H9 (cell line): ENCODE data around the gene CYTL1. TPM values are rescaled to one million over a fixed set of nuclear protein-coding genes. Genes with fewer than 3 reads are reported as not detected.

Source experiments
- DNase-seq: peaks from one replicate; pipeline ENCODE4 v3.0.0-alpha.2; 2017
- H2AFZ ChIP-seq: one replicate; pipeline ENCODE4 v1.6.1; 2013; ENCODE audit warnings: mild to moderate bottlenecking, low read length, control low read depth, moderate library complexity
- H2AK5ac ChIP-seq: 2 replicates; pipeline ENCODE4 v1.6.1; 2013; ENCODE audit warnings: low read length, control low read depth, mixed read lengths; ENCODE audit not compliant: insufficient read length
- H2BK120ac ChIP-seq: one replicate; pipeline ENCODE4 v1.6.1; 2013; ENCODE audit warnings: low read depth, mild to moderate bottlenecking, low read length, control low read depth, inconsistent platforms; ENCODE audit not compliant: poor library complexity, severe bottlenecking
- H2BK12ac ChIP-seq: 2 replicates; pipeline ENCODE4 v1.6.1; 2013; ENCODE audit warnings: low read length, control low read depth, mixed read lengths, low read depth; ENCODE audit not compliant: insufficient read length
- H2BK15ac ChIP-seq: 2 replicates; pipeline ENCODE4 v1.6.1; 2013; ENCODE audit warnings: low read depth, low read length, control low read depth
- H2BK20ac ChIP-seq: one replicate; pipeline ENCODE4 v1.6.1; 2013; ENCODE audit warnings: low read depth, mild to moderate bottlenecking, low read length, control low read depth, inconsistent platforms; ENCODE audit not compliant: poor library complexity, severe bottlenecking
- H2BK5ac ChIP-seq: 2 replicates; pipeline ENCODE4 v1.6.1; 2013; ENCODE audit warnings: low read length, control low read depth, mixed read lengths; ENCODE audit not compliant: insufficient read length
- H3K14ac ChIP-seq: 2 replicates; pipeline ENCODE4 v1.6.1; 2013; ENCODE audit warnings: low read length, control low read depth; ENCODE audit not compliant: insufficient read depth
- H3K18ac ChIP-seq: 2 replicates; pipeline ENCODE4 v1.6.1; 2013; ENCODE audit warnings: low read depth, mild to moderate bottlenecking, mixed read lengths, low read length, control low read depth; ENCODE audit not compliant: insufficient read length
- H3K23ac ChIP-seq: 2 replicates; pipeline ENCODE4 v1.6.1; 2013; ENCODE audit warnings: low read length, control low read depth, mixed read lengths, low read depth; ENCODE audit not compliant: insufficient read length
- H3K23me2 ChIP-seq: 2 replicates; pipeline ENCODE4 v1.6.1; 2013; ENCODE audit warnings: low read depth, mild to moderate bottlenecking, mixed read lengths, low read length, control low read depth; ENCODE audit not compliant: insufficient read length, poor library complexity, severe bottlenecking
- H3K27ac ChIP-seq: 2 replicates; pipeline ENCODE4 v1.5.1; 2013; ENCODE audit warnings: low read length, control low read depth, mixed read lengths, low read depth; ENCODE audit not compliant: insufficient read length
- H3K27me3 ChIP-seq: 2 replicates; pipeline ENCODE4 v1.6.1; 2013; ENCODE audit warnings: low read length, control low read depth, inconsistent platforms; ENCODE audit not compliant: insufficient read depth
- H3K4ac ChIP-seq: 2 replicates; pipeline ENCODE4 v1.6.1; 2013; ENCODE audit warnings: low read depth, mild to moderate bottlenecking, control low read depth, inconsistent platforms, low read length, moderate library complexity
- H3K4me1 ChIP-seq: 2 replicates; pipeline ENCODE4 v1.6.1; 2013; ENCODE audit warnings: low read length, control low read depth, inconsistent platforms; ENCODE audit not compliant: insufficient read depth
- H3K4me2 ChIP-seq: 2 replicates; pipeline ENCODE4 v1.6.1; 2013; ENCODE audit warnings: low read length, control low read depth, mixed read lengths; ENCODE audit not compliant: insufficient read length, insufficient read depth
- H3K56ac ChIP-seq: 2 replicates; pipeline ENCODE4 v1.6.1; 2013; ENCODE audit warnings: low read depth, mild to moderate bottlenecking, mixed read lengths, low read length, control low read depth; ENCODE audit not compliant: insufficient read length
- H3K79me1 ChIP-seq: 2 replicates; pipeline ENCODE4 v1.6.1; 2013; ENCODE audit warnings: low read depth, mild to moderate bottlenecking, moderate library complexity, low read length, control low read depth, inconsistent platforms; ENCODE audit not compliant: insufficient read depth, poor library complexity, severe bottlenecking
- H3K79me2 ChIP-seq: 2 replicates; pipeline ENCODE4 v1.6.1; 2013; ENCODE audit warnings: low read length, control low read depth, inconsistent platforms; ENCODE audit not compliant: insufficient read depth
- H3K9ac ChIP-seq: 2 replicates; pipeline ENCODE4 v1.6.1; 2013; ENCODE audit warnings: low read length, control low read depth, mixed read lengths; ENCODE audit not compliant: insufficient read length; ENCODE audit errors: extremely low read depth
- H3K9me3 ChIP-seq: one replicate; pipeline ENCODE4 v1.6.1; 2013; ENCODE audit warnings: low read depth, low read length, inconsistent platforms; ENCODE audit not compliant: control insufficient read depth
- H3T11ph ChIP-seq: one replicate; pipeline ENCODE4 v1.6.1; 2013; ENCODE audit warnings: mild to moderate bottlenecking, low read length, control low read depth, inconsistent platforms
- H4K20me1 ChIP-seq: one replicate; pipeline ENCODE4 v1.6.1; 2013; ENCODE audit not compliant: control insufficient read depth, insufficient read length, insufficient read depth
- H4K5ac ChIP-seq: 2 replicates; pipeline ENCODE4 v1.6.1; 2013; ENCODE audit warnings: low read depth, mild to moderate bottlenecking, mixed read lengths, low read length, control low read depth; ENCODE audit not compliant: insufficient read length
- H4K8ac ChIP-seq: replicated peaks from 2 replicates; pipeline ENCODE4 v1.6.1; 2013; ENCODE audit warnings: low read length, control low read depth, mixed read lengths, low read depth; ENCODE audit not compliant: insufficient read length
- H4K91ac ChIP-seq: 2 replicates; pipeline ENCODE4 v1.6.1; 2013; ENCODE audit warnings: low read depth, mild to moderate bottlenecking, moderate library complexity, mixed read lengths, low read length, control low read depth; ENCODE audit not compliant: insufficient read length
- H3K27ac Mint-ChIP-seq, 3 experiments: 2 replicates in 2 of 3; 3 replicates in 1 of 3; pipeline ENCODE4 v1.8.0; 2020 to 2021; ENCODE audit warnings: mixed read lengths in 3 of 3, mild to moderate bottlenecking in 1 of 3, moderate library complexity in 1 of 3
- H3K27me3 Mint-ChIP-seq: 2 replicates; pipeline ENCODE4 v1.8.0; 2021; ENCODE audit warnings: low read depth, mild to moderate bottlenecking, moderate library complexity, mixed read lengths
- H3K36me3 Mint-ChIP-seq, 3 experiments: 2 replicates in 2 of 3; 3 replicates in 1 of 3; pipeline ENCODE4 v1.8.0; 2020 to 2021; ENCODE audit warnings: low read depth in 3 of 3, mixed read lengths in 3 of 3; ENCODE audit not compliant: insufficient read depth in 1 of 3
- H3K4me1 Mint-ChIP-seq, 2 experiments: 2 replicates each; pipeline ENCODE4 v1.8.0; 2020; ENCODE audit warnings: mixed read lengths in 2 of 2
- H3K4me3 Mint-ChIP-seq, 2 experiments: 2 replicates in 1 of 2; 3 replicates in 1 of 2; pipeline ENCODE4 v1.8.0; 2020 to 2021; ENCODE audit warnings: mild to moderate bottlenecking in 2 of 2, mixed read lengths in 2 of 2, moderate library complexity in 1 of 2
- H3K9me3 Mint-ChIP-seq, 2 experiments: 2 replicates in 1 of 2; 3 replicates in 1 of 2; pipeline ENCODE4 v1.8.0; 2020; ENCODE audit warnings: mild to moderate bottlenecking in 2 of 2, mixed read lengths in 2 of 2, moderate library complexity in 1 of 2
- CTCF ChIP-seq: fragments of 200-600 bp; sonication (generic); conservative IDR thresholded peaks from 3 replicates; pipeline ENCODE4 v1.8.0; 2021; ENCODE audit warnings: antibody characterized with exemption, mild to moderate bottlenecking
- WGBS: extraction: QIAGEN DNeasy Blood & Tissue Kit; methylation state at CpG from one replicate; pipeline ENCODE4 v1.1.7; 2013; ENCODE audit warnings: missing lambda C conversion rate, low lambda C conversion rate, mixed read lengths; ENCODE audit not compliant: insufficient read length; ENCODE audit errors: extremely low coverage; 5-methylcytosine and 5-hydroxymethylcytosine counted together
- total RNA-seq: library from RNA; stranded (reverse); gene quantifications from 2 replicates; pipeline ENCODE4 v1.2.1, GENCODE V29; 2021

Gene CYTL1
- total RNA-seq, 1 experiment from 2014 or later = 1.7 TPM

GRCh38 chr4:4986841-4987240 lies 32.4 kb downstream of the CYTL1 start:
- DNase-seq = no peak
- no peak overlapping the region for H2AFZ ChIP-seq
- H2BK20ac ChIP-seq = no peak overlapping the region
- Mint-ChIP-seq H3K4me1 (peaks cover 5 to 10% of the 10 kb centered on the region in 2 experiments; a peak in 3 of 4 replicates), H3K9me3 (no peaks in the 10 kb centered on the region), H3K4me3 (no peak overlapping the region), H3K27me3 (peaks cover 11% of the 10 kb centered on the region), H3K27ac (0 out of 7 replicates have a peak overlapping the region, but pooled peaks of 1 of the 3 experiments have one; percentile 13), H3K36me3 (no peaks in the 10 kb centered on the region)
- no peak overlapping the region for H3K4me2 ChIP-seq
- H3K9me3 ChIP-seq = no peaks in the 10 kb centered on the region
- no peak overlapping the region for H2BK15ac ChIP-seq
- H4K20me1 ChIP-seq = no peaks in the 10 kb centered on the region
- H3K18ac ChIP-seq = no peak overlapping the region
- H3K56ac ChIP-seq = no peak overlapping the region
- H4K8ac ChIP-seq = no peak overlapping the region
- H2BK5ac ChIP-seq = no peak overlapping the region
- no peak overlapping the region for H3K14ac ChIP-seq
- H3K23ac ChIP-seq = no peak overlapping the region
- H2AK5ac ChIP-seq = no peak overlapping the region
- H3T11ph ChIP-seq = no peak overlapping the region
- TF ChIP-seq CTCF = no peak
- no peak overlapping the region for H2BK120ac ChIP-seq
- H3K27me3 ChIP-seq = no peaks in the 10 kb centered on the region
- no peak overlapping the region for H2BK12ac ChIP-seq
- WGBS = no CpG with 5 or more reads among the region's 5 CpGs
- H3K9ac ChIP-seq = no peak overlapping the region
- no peaks in the 10 kb centered on the region for H3K23me2 ChIP-seq
- H3K4me1 ChIP-seq = no peaks in the 10 kb centered on the region
- no peaks in the 10 kb centered on the region for H3K79me2 ChIP-seq
- H4K5ac ChIP-seq = no peak overlapping the region
- no peak overlapping the region for H3K4ac ChIP-seq
- no peak overlapping the region for H3K27ac ChIP-seq
- H4K91ac ChIP-seq = no peak overlapping the region
- no peaks in the 10 kb centered on the region for H3K79me1 ChIP-seq
